Left cardiac atrium (tissue), 4 donors: ENCODE data around the gene TRAK1. TPM values are rescaled to one million over a fixed set of nuclear protein-coding genes. Genes with fewer than 3 reads are reported as not detected.

ENCODE experiments used
- ATAC-seq, 2 donors: fragments of 200-7000 bp; cut with Tn5 transposase; one replicate each; pipeline ENCODE4 v1.9.1; 2020; ENCODE audit warnings: mild to moderate bottlenecking in 2 of 2, moderate library complexity in 2 of 2
- DNase-seq: peaks from one replicate; pipeline ENCODE4 v3.0.0-alpha.2; 2020
- intact Hi-C, 2 donors: fragments of 100-400 bp; cut with DNase I; formaldehyde crosslinking; loops; one replicate each; pipeline versions ENCODE4 v1.14.1 to v1.15.1; 2022 to 2023
- total RNA-seq, 2 donors: library from RNA; stranded (reverse); fragmentation: NEBNext Ultra II Directional; extraction: Animal tissue kit (Norgen Biotek cat#: 25700); gene quantifications; one replicate each; pipeline ENCODE4 v1.2.1, GENCODE V29; 2021
- donor health status: DM: no; HTN: yes; CAD: no.
- donor health status: DM: no; HTN: yes; CAD: no; lungs with severe emphysema.
- donor health status: DM: yes; HTN: yes; CAD: no.
- donor health status: Dilated cardiomyopathy.

The TRAK1 gene
- total RNA-seq, 2 donors from 2014 or later, result 197 to 211 TPM

DNA sequence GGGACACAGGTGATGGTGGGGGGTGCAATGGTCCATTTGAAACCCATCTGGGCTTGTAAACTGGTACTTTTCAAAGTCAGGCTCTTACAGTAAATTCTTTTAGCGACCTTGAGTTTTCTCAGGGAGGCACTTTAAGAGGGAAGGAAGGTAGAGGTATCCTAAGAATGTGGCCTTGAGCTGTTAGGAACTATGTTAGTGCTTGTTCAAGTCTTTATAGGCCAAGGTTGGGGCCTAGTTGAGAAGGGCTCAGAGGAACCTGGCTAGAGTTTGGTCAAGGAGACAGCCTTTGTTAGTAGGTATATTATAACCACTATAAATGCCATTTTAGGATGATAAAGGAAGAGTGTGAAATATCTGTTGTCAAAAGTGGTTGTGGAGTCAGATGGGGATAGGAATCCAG, 184.1 kb downstream of the TRAK1 start:
- ATAC-seq, result no peak
- intact Hi-C loops, result no loop called here
- DNase-seq, result no peak

Other genes with a start within 250 kb of the TRAK1 start
- gene ULK4, start 129.3 kb upstream of the TRAK1 start, total RNA-seq, result 10 to 100 TPM; 12.7 to 13.8 TPM
- not detected for gene CCK, start 174.8 kb downstream of the TRAK1 start, total RNA-seq